IMR-90 (cell line): Measurements from ENCODE around the gene DALRD3. TPM values are rescaled to one million over a fixed set of nuclear protein-coding genes. Genes with fewer than 3 reads are reported as not detected.

ENCODE experiments used
- ATAC-seq: fragments of 200-7000 bp; cut with Tn5 transposase; 2 replicates; pipeline ENCODE4 v1.9.1; 2020; ENCODE audit warnings: low read depth, mild to moderate bottlenecking, moderate library complexity
- BruUV-seq: library from RNA; stranded (reverse); fragments of 400-500 nt; replicated peaks from 2 replicates; lab custom pipeline; 2021; lab: Mats Ljungman, UMichigan
- CTCF ChIA-PET: fragments of 300-600 bp; formaldehyde crosslinking; extraction: SDS; loops from one replicate; lab custom pipeline; 2021; ENCODE audit warnings: antibody characterized with exemption; lab: Yijun Ruan, JAX
- POLR2A ChIA-PET: fragments of 300-600 bp; sonication (Branson Sonifier 250); formaldehyde crosslinking; loops from one replicate; lab custom pipeline; 2022; ENCODE audit warnings: antibody characterized with exemption; ENCODE audit not compliant: unreplicated experiment; lab: Charles Lee
- DNase-seq: peaks from one replicate; pipeline ENCODE4 v3.0.0; 2013
- H2AFZ ChIP-seq: replicated peaks from 2 replicates; pipeline ENCODE3; 2013; ENCODE audit warnings: low read length, mild to moderate bottlenecking; ENCODE audit not compliant: poor library complexity
- H2AK5ac ChIP-seq: 2 replicates; pipeline ENCODE4 v1.6.1; 2013; ENCODE audit warnings: low read depth, low read length, inconsistent platforms
- H2AK9ac ChIP-seq: replicated peaks from 2 replicates; pipeline ENCODE3; 2013; ENCODE audit warnings: mild to moderate bottlenecking, low read depth, low read length, moderate library complexity; ENCODE audit not compliant: poor library complexity
- H2BK120ac ChIP-seq: 2 replicates; pipeline ENCODE4 v1.6.1; 2013; ENCODE audit warnings: low read depth, low read length, inconsistent platforms
- H2BK15ac ChIP-seq: 3 replicates; pipeline ENCODE4 v1.6.1; 2013; ENCODE audit warnings: low read depth, low read length, inconsistent platforms
- H2BK20ac ChIP-seq: 2 replicates; pipeline ENCODE4 v1.6.1; 2013; ENCODE audit warnings: low read depth, mild to moderate bottlenecking, inconsistent platforms, low read length, moderate library complexity
- H2BK5ac ChIP-seq: 2 replicates; pipeline ENCODE4 v1.6.1; 2013; ENCODE audit warnings: mild to moderate bottlenecking, low read depth, low read length, inconsistent platforms; ENCODE audit not compliant: poor library complexity, severe bottlenecking
- H3K14ac ChIP-seq: replicated peaks from 2 replicates; pipeline ENCODE4 v1.6.1; 2013; ENCODE audit warnings: low read depth, low read length, inconsistent platforms
- H3K18ac ChIP-seq: 2 replicates; pipeline ENCODE4 v1.6.1; 2013; ENCODE audit warnings: low read depth, low read length, control low read depth
- H3K23ac ChIP-seq: 2 replicates; pipeline ENCODE4 v1.6.1; 2013; ENCODE audit warnings: low read depth, low read length, inconsistent platforms
- H3K27ac ChIP-seq: 2 replicates; pipeline ENCODE4 v1.5.1; 2013; ENCODE audit warnings: mild to moderate bottlenecking, control low read depth, low read length; ENCODE audit not compliant: insufficient read depth
- H3K27me3 ChIP-seq: 2 replicates; pipeline ENCODE4 v1.6.1; 2013; ENCODE audit warnings: low read length; ENCODE audit not compliant: control insufficient read depth, insufficient read depth
- H3K36me3 ChIP-seq: 2 replicates; pipeline ENCODE4 v1.6.1; 2013; ENCODE audit warnings: low read length, mixed read lengths; ENCODE audit not compliant: control insufficient read depth, insufficient read depth
- H3K4ac ChIP-seq: 2 replicates; pipeline ENCODE4 v1.6.1; 2013; ENCODE audit warnings: low read depth, low read length, inconsistent platforms
- H3K4me1 ChIP-seq: 2 replicates; pipeline ENCODE4 v1.6.1; 2013; ENCODE audit warnings: low read length, mixed read lengths; ENCODE audit not compliant: control insufficient read depth, insufficient read depth
- H3K4me2 ChIP-seq: 2 replicates; pipeline ENCODE4 v1.6.1; 2013; ENCODE audit warnings: low read depth, mild to moderate bottlenecking, control low read depth, low read length, moderate library complexity
- H3K4me3 ChIP-seq: 2 replicates; pipeline ENCODE4 v1.5.1; 2013; ENCODE audit warnings: low read depth, mild to moderate bottlenecking, control low read depth, low read length, moderate library complexity; ENCODE audit not compliant: insufficient read depth
- H3K56ac ChIP-seq: 2 replicates; pipeline ENCODE4 v1.6.1; 2013; ENCODE audit warnings: low read length, inconsistent platforms; ENCODE audit not compliant: insufficient read depth; ENCODE audit errors: extremely low read depth
- H3K79me1 ChIP-seq, 2 experiments: 2 replicates each; pipeline ENCODE4 v1.6.1; 2013; ENCODE audit warnings: low read length in 2 of 2, inconsistent platforms in 1 of 2, low read depth in 1 of 2
- H3K9ac ChIP-seq: 2 replicates; pipeline ENCODE4 v1.6.1; 2013; ENCODE audit warnings: low read depth, low read length, control low read depth
- H3K9me1 ChIP-seq: 2 replicates; pipeline ENCODE4 v1.6.1; 2013; ENCODE audit warnings: low read length, inconsistent platforms; ENCODE audit not compliant: insufficient read depth
- H3K9me3 ChIP-seq: 2 replicates; pipeline ENCODE4 v1.6.1; 2013; ENCODE audit warnings: low read length; ENCODE audit not compliant: control insufficient read depth, insufficient read depth
- H4K20me1 ChIP-seq: 2 replicates; pipeline ENCODE4 v1.6.1; 2013; ENCODE audit warnings: low read length, inconsistent platforms; ENCODE audit not compliant: insufficient read depth
- H4K5ac ChIP-seq: 2 replicates; pipeline ENCODE4 v1.6.1; 2013; ENCODE audit warnings: mild to moderate bottlenecking, low read depth, low read length, control low read depth
- H4K8ac ChIP-seq, 2 experiments: 2 replicates each; pipeline ENCODE4 v1.6.1; 2013; ENCODE audit warnings: low read depth in 2 of 2, low read length in 2 of 2, control low read depth in 1 of 2, inconsistent platforms in 1 of 2
- H4K91ac ChIP-seq: 2 replicates; pipeline ENCODE4 v1.6.1; 2013; ENCODE audit warnings: low read depth, low read length, inconsistent platforms; ENCODE audit not compliant: insufficient read depth
- RCOR1 ChIP-seq: IDR thresholded peaks from 2 replicates; pipeline ENCODE4 v1.6.1; 2012; ENCODE audit warnings: mild to moderate bottlenecking, low read length, improper control_type of control experiment; ENCODE audit not compliant: insufficient replicate concordance
- WGBS, 2 experiments: methylation state at CpG; one replicate each; pipeline versions ENCODE4 v1.1.5 to v1.1.7; 2013; ENCODE audit warnings: missing lambda C conversion rate in 2 of 2; ENCODE audit not compliant: insufficient read length in 1 of 2; ENCODE audit errors: extremely low coverage in 2 of 2; 5-methylcytosine and 5-hydroxymethylcytosine counted together
- dilution Hi-C: fragments of 300-500 bp; cut with HindIII; formaldehyde crosslinking; loops from one replicate; pipeline ENCODE4 v1.14.3; 2018; ENCODE audit warnings: low sequenced_read_pairs; ENCODE audit not compliant: unreplicated experiment
- in situ Hi-C: fragments of 300-500 bp; cut with MboI; formaldehyde crosslinking; loops from 3 replicates; pipeline ENCODE4 v1.14.3; 2019; ENCODE audit warnings: low sequenced_read_pairs, inconsistent platforms, mixed read lengths
- intact Hi-C: fragments of 100-400 bp; cut with micrococcal nuclease; formaldehyde crosslinking; loops from 2 replicates; pipeline ENCODE4 v1.10.0; 2022
- polyA plus RNA-seq, 3 experiments: library from polyadenylated mRNA; depleted of rRNA; stranded (reverse); fragments of >200 nt; gene quantifications; 2 replicates each; pipeline ENCODE4 v1.2.3, GENCODE V29; 2012; ENCODE audit warnings: low replicate concordance in 1 of 3
- total RNA-seq: library from RNA; depleted of rRNA; stranded (reverse); fragments of >200 nt; gene quantifications from 2 replicates; pipeline ENCODE4 v1.2.3, GENCODE V29; 2012

Gene DALRD3
- total and polyA plus RNA-seq, 2 of the 4 experiments (the other 2 are of a cell fraction), result 27.8 to 42.2 TPM

DNA sequence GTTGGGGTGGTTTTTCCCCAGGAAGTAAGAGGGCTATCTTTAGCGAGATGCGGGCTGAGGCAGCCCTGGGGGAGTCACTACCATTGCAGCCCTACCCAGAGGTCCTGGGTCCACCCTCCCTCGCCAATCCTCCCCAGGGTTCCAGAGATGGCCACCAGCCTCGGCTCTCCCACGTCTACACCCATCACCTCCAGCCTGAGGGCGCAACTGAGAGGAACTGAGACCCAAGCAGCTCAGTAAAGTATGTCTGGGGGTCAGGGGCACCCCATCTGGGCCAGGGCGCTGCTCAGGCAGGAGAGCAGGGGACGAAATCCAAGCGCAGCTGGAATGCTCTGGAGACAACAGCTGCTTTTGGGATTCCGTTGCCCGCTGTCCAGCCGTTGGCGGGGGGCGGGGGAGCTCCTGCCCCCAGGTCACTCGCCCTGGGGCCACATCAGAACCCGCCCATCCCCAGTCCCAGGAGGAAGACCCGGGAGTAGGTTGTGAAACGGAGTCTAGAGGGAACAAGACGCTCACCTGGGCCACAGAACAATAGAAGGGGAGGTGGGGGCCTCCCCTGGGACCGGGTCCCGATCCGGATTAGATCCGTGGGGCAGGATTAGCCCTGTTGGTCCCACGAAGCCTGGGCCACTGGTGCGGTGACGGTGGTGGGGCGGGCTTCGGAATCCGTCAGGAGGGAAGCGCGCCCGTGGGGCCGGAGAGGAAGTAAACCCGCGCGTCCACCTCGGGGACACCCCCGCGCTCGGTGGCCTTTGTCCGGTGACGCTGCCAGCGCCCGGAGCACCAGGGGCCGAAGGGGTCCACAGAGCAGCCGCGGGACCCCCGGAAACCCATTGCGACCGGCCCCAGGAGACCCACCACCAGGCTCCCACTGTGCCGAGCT, 2.2 kb upstream of the DALRD3 start:
- H4K5ac ChIP-seq, result peak overlapping the region; percentile 13; the same call in 1 of the 2 replicates
- dilution Hi-C loops, result no loop called here
- 0 out of 2 replicates have a peak overlapping the region, but pooled peaks have one; percentile 16 for H2BK120ac ChIP-seq
- H3K56ac ChIP-seq, result peak overlapping the region; percentile 75
- peak overlapping the region; percentile 94 for H2AFZ ChIP-seq
- H3K36me3 ChIP-seq, result peaks cover 28% of the 10 kb centered on the region
- H3K27me3 ChIP-seq, result no peaks in the 10 kb centered on the region
- H3K4me3 ChIP-seq, result peak overlapping the region; percentile 59
- peak overlapping the region; percentile 99 for H2AK9ac ChIP-seq
- H2BK5ac ChIP-seq, result peak overlapping the region; percentile 62
- ChIA-PET POLR2A (interaction anchor here (0.6 to 3.8 kb wide), 4 partner anchors 9 to 73 kb away, joined by 3 to 25 read pairs (median 6); partner anchors contain the start of genes QRICH1 and WDR6), CTCF (interaction anchor here (1.0 kb wide), 1 partner anchor 74 kb away, joined by 3 read pairs; no protein-coding TSS in a partner anchor)
- ATAC-seq (peak; percentile 0; the same call in 1 of the 2 replicates), DNase-seq (no peak)
- 1% methylated on average over 25 of the region's 51 CpGs; no CpG with 5 or more reads in 1 of the 2 experiments for WGBS, 2 experiments
- 0 out of 2 replicates have a peak overlapping the region, but pooled peaks have one; percentile 4 for H3K18ac ChIP-seq
- H2BK20ac ChIP-seq, result no peak overlapping the region
- no peak for TF ChIP-seq RCOR1
- peak overlapping the region; percentile 93 for H3K23ac ChIP-seq
- H4K91ac ChIP-seq, result peak overlapping the region; percentile 82
- H3K4me1 ChIP-seq, result peaks cover 11% of the 10 kb centered on the region
- peaks cover 19% of the 10 kb centered on the region for H4K20me1 ChIP-seq
- peak overlapping the region; percentile 93 for H3K14ac ChIP-seq
- peak overlapping the region; percentile 72 for H3K4me2 ChIP-seq
- H4K8ac ChIP-seq, result peak overlapping the region; percentile 24 to 32; a peak in 3 of 4 replicates
- in situ Hi-C loops, result no loop called here
- intact Hi-C loops, result loop anchor here (2.0 to 5.0 kb wide), 2 partner anchors 32 to 72 kb away; partner anchors contain the start of gene QRICH1
- peaks cover 15% of the 10 kb centered on the region for H3K9me1 ChIP-seq
- H3K27ac ChIP-seq, result peak overlapping the region; percentile 69
- no TSS peak for BruUV-seq
- peaks cover 22 to 82% of the 10 kb centered on the region in 2 experiments; a peak in 3 of 4 replicates for H3K79me1 ChIP-seq
- no peaks in the 10 kb centered on the region for H3K9me3 ChIP-seq
- H3K4ac ChIP-seq, result peak overlapping the region; percentile 92
- no peak overlapping the region; the same call in 2 of the 3 replicates for H2BK15ac ChIP-seq
- peak overlapping the region; percentile 74 for H2AK5ac ChIP-seq
- H3K9ac ChIP-seq, result peak overlapping the region; percentile 66
